IMR-90 (cell line): Measurements from ENCODE around the gene DNMT1. TPM values are rescaled to one million over a fixed set of nuclear protein-coding genes. Genes with fewer than 3 reads are reported as not detected.
"Not testable (repeated sequence)": the region's sequence is repeated elsewhere in the genome, so short reads cannot be mapped to it uniquely, and the experiment has no call there.

ENCODE experiments used
- ATAC-seq: fragments of 200-7000 bp; cut with Tn5 transposase; 2 replicates; pipeline ENCODE4 v1.9.1; 2020; ENCODE audit warnings: low read depth, mild to moderate bottlenecking, moderate library complexity
- BruUV-seq: library from RNA; stranded (reverse); fragments of 400-500 nt; replicated peaks from 2 replicates; lab custom pipeline; 2021; lab: Mats Ljungman, UMichigan
- CTCF ChIA-PET: fragments of 300-600 bp; formaldehyde crosslinking; extraction: SDS; loops from one replicate; lab custom pipeline; 2021; ENCODE audit warnings: antibody characterized with exemption; lab: Yijun Ruan, JAX
- POLR2A ChIA-PET: fragments of 300-600 bp; sonication (Branson Sonifier 250); formaldehyde crosslinking; loops from one replicate; lab custom pipeline; 2022; ENCODE audit warnings: antibody characterized with exemption; ENCODE audit not compliant: unreplicated experiment; lab: Charles Lee
- DNase-seq: peaks from one replicate; pipeline ENCODE4 v3.0.0; 2013
- H2AFZ ChIP-seq: replicated peaks from 2 replicates; pipeline ENCODE3; 2013; ENCODE audit warnings: low read length, mild to moderate bottlenecking; ENCODE audit not compliant: poor library complexity
- H2AK5ac ChIP-seq: 2 replicates; pipeline ENCODE4 v1.6.1; 2013; ENCODE audit warnings: low read depth, low read length, inconsistent platforms
- H2AK9ac ChIP-seq: replicated peaks from 2 replicates; pipeline ENCODE3; 2013; ENCODE audit warnings: mild to moderate bottlenecking, low read depth, low read length, moderate library complexity; ENCODE audit not compliant: poor library complexity
- H2BK120ac ChIP-seq: 2 replicates; pipeline ENCODE4 v1.6.1; 2013; ENCODE audit warnings: low read depth, low read length, inconsistent platforms
- H2BK15ac ChIP-seq: 3 replicates; pipeline ENCODE4 v1.6.1; 2013; ENCODE audit warnings: low read depth, low read length, inconsistent platforms
- H2BK20ac ChIP-seq: 2 replicates; pipeline ENCODE4 v1.6.1; 2013; ENCODE audit warnings: low read depth, mild to moderate bottlenecking, inconsistent platforms, low read length, moderate library complexity
- H2BK5ac ChIP-seq: 2 replicates; pipeline ENCODE4 v1.6.1; 2013; ENCODE audit warnings: mild to moderate bottlenecking, low read depth, low read length, inconsistent platforms; ENCODE audit not compliant: poor library complexity, severe bottlenecking
- H3K14ac ChIP-seq: replicated peaks from 2 replicates; pipeline ENCODE4 v1.6.1; 2013; ENCODE audit warnings: low read depth, low read length, inconsistent platforms
- H3K18ac ChIP-seq: 2 replicates; pipeline ENCODE4 v1.6.1; 2013; ENCODE audit warnings: low read depth, low read length, control low read depth
- H3K23ac ChIP-seq: 2 replicates; pipeline ENCODE4 v1.6.1; 2013; ENCODE audit warnings: low read depth, low read length, inconsistent platforms
- H3K27ac ChIP-seq: 2 replicates; pipeline ENCODE4 v1.5.1; 2013; ENCODE audit warnings: mild to moderate bottlenecking, control low read depth, low read length; ENCODE audit not compliant: insufficient read depth
- H3K27me3 ChIP-seq: 2 replicates; pipeline ENCODE4 v1.6.1; 2013; ENCODE audit warnings: low read length; ENCODE audit not compliant: control insufficient read depth, insufficient read depth
- H3K36me3 ChIP-seq: 2 replicates; pipeline ENCODE4 v1.6.1; 2013; ENCODE audit warnings: low read length, mixed read lengths; ENCODE audit not compliant: control insufficient read depth, insufficient read depth
- H3K4ac ChIP-seq: 2 replicates; pipeline ENCODE4 v1.6.1; 2013; ENCODE audit warnings: low read depth, low read length, inconsistent platforms
- H3K4me1 ChIP-seq: 2 replicates; pipeline ENCODE4 v1.6.1; 2013; ENCODE audit warnings: low read length, mixed read lengths; ENCODE audit not compliant: control insufficient read depth, insufficient read depth
- H3K4me2 ChIP-seq: 2 replicates; pipeline ENCODE4 v1.6.1; 2013; ENCODE audit warnings: low read depth, mild to moderate bottlenecking, control low read depth, low read length, moderate library complexity
- H3K4me3 ChIP-seq: 2 replicates; pipeline ENCODE4 v1.5.1; 2013; ENCODE audit warnings: low read depth, mild to moderate bottlenecking, control low read depth, low read length, moderate library complexity; ENCODE audit not compliant: insufficient read depth
- H3K56ac ChIP-seq: 2 replicates; pipeline ENCODE4 v1.6.1; 2013; ENCODE audit warnings: low read length, inconsistent platforms; ENCODE audit not compliant: insufficient read depth; ENCODE audit errors: extremely low read depth
- H3K79me1 ChIP-seq, 2 experiments: 2 replicates each; pipeline ENCODE4 v1.6.1; 2013; ENCODE audit warnings: low read length in 2 of 2, inconsistent platforms in 1 of 2, low read depth in 1 of 2
- H3K9ac ChIP-seq: 2 replicates; pipeline ENCODE4 v1.6.1; 2013; ENCODE audit warnings: low read depth, low read length, control low read depth
- H3K9me1 ChIP-seq: 2 replicates; pipeline ENCODE4 v1.6.1; 2013; ENCODE audit warnings: low read length, inconsistent platforms; ENCODE audit not compliant: insufficient read depth
- H3K9me3 ChIP-seq: 2 replicates; pipeline ENCODE4 v1.6.1; 2013; ENCODE audit warnings: low read length; ENCODE audit not compliant: control insufficient read depth, insufficient read depth
- H4K20me1 ChIP-seq: 2 replicates; pipeline ENCODE4 v1.6.1; 2013; ENCODE audit warnings: low read length, inconsistent platforms; ENCODE audit not compliant: insufficient read depth
- H4K5ac ChIP-seq: 2 replicates; pipeline ENCODE4 v1.6.1; 2013; ENCODE audit warnings: mild to moderate bottlenecking, low read depth, low read length, control low read depth
- H4K8ac ChIP-seq, 2 experiments: 2 replicates each; pipeline ENCODE4 v1.6.1; 2013; ENCODE audit warnings: low read depth in 2 of 2, low read length in 2 of 2, control low read depth in 1 of 2, inconsistent platforms in 1 of 2
- H4K91ac ChIP-seq: 2 replicates; pipeline ENCODE4 v1.6.1; 2013; ENCODE audit warnings: low read depth, low read length, inconsistent platforms; ENCODE audit not compliant: insufficient read depth
- WGBS, 2 experiments: methylation state at CpG; one replicate each; pipeline versions ENCODE4 v1.1.5 to v1.1.7; 2013; ENCODE audit warnings: missing lambda C conversion rate in 2 of 2; ENCODE audit not compliant: insufficient read length in 1 of 2; ENCODE audit errors: extremely low coverage in 2 of 2; 5-methylcytosine and 5-hydroxymethylcytosine counted together
- dilution Hi-C: fragments of 300-500 bp; cut with HindIII; formaldehyde crosslinking; loops from one replicate; pipeline ENCODE4 v1.14.3; 2018; ENCODE audit warnings: low sequenced_read_pairs; ENCODE audit not compliant: unreplicated experiment
- in situ Hi-C: fragments of 300-500 bp; cut with MboI; formaldehyde crosslinking; loops from 3 replicates; pipeline ENCODE4 v1.14.3; 2019; ENCODE audit warnings: low sequenced_read_pairs, inconsistent platforms, mixed read lengths
- intact Hi-C: fragments of 100-400 bp; cut with micrococcal nuclease; formaldehyde crosslinking; loops from 2 replicates; pipeline ENCODE4 v1.10.0; 2022
- polyA plus RNA-seq, 3 experiments: library from polyadenylated mRNA; depleted of rRNA; stranded (reverse); fragments of >200 nt; gene quantifications; 2 replicates each; pipeline ENCODE4 v1.2.3, GENCODE V29; 2012; ENCODE audit warnings: low replicate concordance in 1 of 3
- total RNA-seq: library from RNA; depleted of rRNA; stranded (reverse); fragments of >200 nt; gene quantifications from 2 replicates; pipeline ENCODE4 v1.2.3, GENCODE V29; 2012

The DNMT1 gene
- total and polyA plus RNA-seq, 2 of the 4 experiments (the other 2 are of a cell fraction), result 26.2 to 83.6 TPM

GRCh38 chr19:10235409-10235808 is 40.7 kb upstream of the DNMT1 start:
- H2BK5ac ChIP-seq, intact Hi-C loops, H3K79me1 ChIP-seq, H3K9me3 ChIP-seq, H2AFZ ChIP-seq, H4K5ac ChIP-seq, H3K56ac ChIP-seq, H3K36me3 ChIP-seq, H4K20me1 ChIP-seq, POLR2A ChIA-PET, H2AK9ac ChIP-seq, in situ Hi-C loops, H2BK120ac ChIP-seq, H3K27ac ChIP-seq, H3K4ac ChIP-seq, dilution Hi-C loops, H4K91ac ChIP-seq, H3K18ac ChIP-seq, ATAC-seq, CTCF ChIA-PET, H3K23ac ChIP-seq, H3K14ac ChIP-seq, H3K9me1 ChIP-seq, H3K4me2 ChIP-seq, H4K8ac ChIP-seq, H2AK5ac ChIP-seq, H3K27me3 ChIP-seq, H2BK15ac ChIP-seq, H3K4me3 ChIP-seq, DNase-seq, H3K9ac ChIP-seq, H2BK20ac ChIP-seq, BruUV-seq: not testable (repeated sequence)
- WGBS, 2 experiments, result no CpG with 5 or more reads among the region's 7 CpGs
- H3K4me1 ChIP-seq, result peaks cover 14% of the 10 kb centered on the region
